SK-N-SH treated with all-trans-retinoic acid at 6 μM for 48 hours (cell line): Measurements from ENCODE around the gene FAM227B.

Source experiments
- GLIS3 ChIP-seq: fragments of 250-450 bp; sonication (Bioruptor Pico); IDR thresholded peaks from 2 replicates; pipeline ENCODE4 v1.5.0; 2020; ENCODE audit warnings: mild to moderate bottlenecking, moderate library complexity
- ZFP30 ChIP-seq: fragments of 450-650 bp; formaldehyde crosslinking; IDR thresholded peaks from 2 replicates; pipeline ENCODE4 v1.5.0; 2022; ENCODE audit warnings: mild to moderate bottlenecking, moderate library complexity
- ZNF8 ChIP-seq: fragments of 450-650 bp; formaldehyde crosslinking; IDR thresholded peaks from 2 replicates; pipeline ENCODE4 v1.5.0; 2020; ENCODE audit warnings: mild to moderate bottlenecking, moderate library complexity

GRCh38 chr15:49343546-49343945 is 277.1 kb downstream of the FAM227B start:
- TF ChIP-seq ZFP30 (CRISPR knock-in tag) (no peak), ZNF8 (CRISPR knock-in tag) (no peak), GLIS3 (no peak)
